HL-60 (cell line): ENCODE data around the gene PPP1R3D.
A peak's percentile ranks its signal among the peaks of the same experiment; 100 is the strongest.

Source experiments
- DNase-seq, 2 experiments: peaks; one replicate each; pipeline ENCODE4 v3.0.0-alpha.2; 2010 to 2020; ENCODE audit warnings: low read depth in 1 of 2, low spot score in 1 of 2
- H3K27ac ChIP-seq: fragments of 250-450 bp; sonication (Bioruptor Pico); replicated peaks from 2 replicates; pipeline ENCODE4 v1.5.1; 2020; ENCODE audit warnings: mild to moderate bottlenecking, moderate library complexity
- H3K27me3 ChIP-seq: fragments of 250-450 bp; sonication (Bioruptor Pico); 2 replicates; pipeline ENCODE4 v1.5.1; 2021; ENCODE audit warnings: mild to moderate bottlenecking, moderate library complexity; ENCODE audit not compliant: insufficient read depth, poor library complexity, severe bottlenecking
- H3K4me3 ChIP-seq: replicated peaks from 2 replicates; pipeline ENCODE4 v1.5.1; 2011; ENCODE audit warnings: mild to moderate bottlenecking, control low read depth, low read length; ENCODE audit not compliant: insufficient read depth
- GABPA ChIP-seq: IDR thresholded peaks from 2 replicates; pipeline ENCODE4 v1.6.1; 2012; ENCODE audit warnings: low read depth
- POLR2AphosphoS5 ChIP-seq: IDR thresholded peaks from 2 replicates; pipeline ENCODE4 v1.6.1; 2012; ENCODE audit warnings: low read depth
- REST ChIP-seq: IDR thresholded peaks from 2 replicates; pipeline ENCODE4 v1.6.1; 2012; ENCODE audit warnings: low read depth; ENCODE audit not compliant: insufficient replicate concordance
- SPI1 ChIP-seq: IDR thresholded peaks from 2 replicates; pipeline ENCODE4 v1.6.1; 2012; ENCODE audit warnings: low read depth, mild to moderate bottlenecking, borderline replicate concordance
- TF ChIP-seq, protein P1 (sequence below): IDR thresholded peaks from one replicate; pipeline ENCODE4 v1.5.1; 2011; ENCODE audit warnings: low read length, control low read depth, inconsistent platforms; ENCODE audit not compliant: insufficient read depth

PPP1R3D gene

GRCh38 chr20:59940956-59941294 is 820 bp upstream of the PPP1R3D start:
- Histone ChIP-seq H3K27ac (peak overlapping the region; percentile 95), H3K4me3 (peak overlapping the region; percentile 88), H3K27me3 (no peaks in the 10 kb centered on the region)
- no peak for TF ChIP-seq GABPA
- TF ChIP-seq REST, result peak; percentile 23
- TF ChIP-seq, protein P1, sequence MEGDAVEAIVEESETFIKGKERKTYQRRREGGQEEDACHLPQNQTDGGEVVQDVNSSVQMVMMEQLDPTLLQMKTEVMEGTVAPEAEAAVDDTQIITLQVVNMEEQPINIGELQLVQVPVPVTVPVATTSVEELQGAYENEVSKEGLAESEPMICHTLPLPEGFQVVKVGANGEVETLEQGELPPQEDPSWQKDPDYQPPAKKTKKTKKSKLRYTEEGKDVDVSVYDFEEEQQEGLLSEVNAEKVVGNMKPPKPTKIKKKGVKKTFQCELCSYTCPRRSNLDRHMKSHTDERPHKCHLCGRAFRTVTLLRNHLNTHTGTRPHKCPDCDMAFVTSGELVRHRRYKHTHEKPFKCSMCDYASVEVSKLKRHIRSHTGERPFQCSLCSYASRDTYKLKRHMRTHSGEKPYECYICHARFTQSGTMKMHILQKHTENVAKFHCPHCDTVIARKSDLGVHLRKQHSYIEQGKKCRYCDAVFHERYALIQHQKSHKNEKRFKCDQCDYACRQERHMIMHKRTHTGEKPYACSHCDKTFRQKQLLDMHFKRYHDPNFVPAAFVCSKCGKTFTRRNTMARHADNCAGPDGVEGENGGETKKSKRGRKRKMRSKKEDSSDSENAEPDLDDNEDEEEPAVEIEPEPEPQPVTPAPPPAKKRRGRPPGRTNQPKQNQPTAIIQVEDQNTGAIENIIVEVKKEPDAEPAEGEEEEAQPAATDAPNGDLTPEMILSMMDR, result no peak
- TF ChIP-seq SPI1, result no peak
- TF ChIP-seq POLR2AphosphoS5, result no peak
- DNase-seq, result no peak

DNA sequence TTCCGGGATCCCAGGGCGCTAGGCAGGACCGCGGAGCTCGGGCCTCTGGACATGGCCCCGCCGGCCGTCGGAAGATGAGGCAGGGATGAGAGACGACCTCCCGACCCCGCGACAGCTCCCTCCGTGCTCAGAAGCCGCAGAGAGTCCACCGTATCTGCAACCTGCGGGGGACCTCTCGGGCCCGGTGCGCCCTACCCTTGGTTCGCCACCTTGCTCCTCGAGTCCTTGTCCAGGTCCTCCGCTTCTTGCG is 301 bp downstream of the PPP1R3D start:
- Histone ChIP-seq H3K4me3 (peak overlapping the region; percentile 88), H3K27ac (peak overlapping the region; percentile 95), H3K27me3 (no peaks in the 10 kb centered on the region)
- no peak for DNase-seq
- TF ChIP-seq GABPA (no peak), SPI1 (no peak), POLR2AphosphoS5 (no peak), REST (no peak)
- TF ChIP-seq, protein P1, result no peak

DNA sequence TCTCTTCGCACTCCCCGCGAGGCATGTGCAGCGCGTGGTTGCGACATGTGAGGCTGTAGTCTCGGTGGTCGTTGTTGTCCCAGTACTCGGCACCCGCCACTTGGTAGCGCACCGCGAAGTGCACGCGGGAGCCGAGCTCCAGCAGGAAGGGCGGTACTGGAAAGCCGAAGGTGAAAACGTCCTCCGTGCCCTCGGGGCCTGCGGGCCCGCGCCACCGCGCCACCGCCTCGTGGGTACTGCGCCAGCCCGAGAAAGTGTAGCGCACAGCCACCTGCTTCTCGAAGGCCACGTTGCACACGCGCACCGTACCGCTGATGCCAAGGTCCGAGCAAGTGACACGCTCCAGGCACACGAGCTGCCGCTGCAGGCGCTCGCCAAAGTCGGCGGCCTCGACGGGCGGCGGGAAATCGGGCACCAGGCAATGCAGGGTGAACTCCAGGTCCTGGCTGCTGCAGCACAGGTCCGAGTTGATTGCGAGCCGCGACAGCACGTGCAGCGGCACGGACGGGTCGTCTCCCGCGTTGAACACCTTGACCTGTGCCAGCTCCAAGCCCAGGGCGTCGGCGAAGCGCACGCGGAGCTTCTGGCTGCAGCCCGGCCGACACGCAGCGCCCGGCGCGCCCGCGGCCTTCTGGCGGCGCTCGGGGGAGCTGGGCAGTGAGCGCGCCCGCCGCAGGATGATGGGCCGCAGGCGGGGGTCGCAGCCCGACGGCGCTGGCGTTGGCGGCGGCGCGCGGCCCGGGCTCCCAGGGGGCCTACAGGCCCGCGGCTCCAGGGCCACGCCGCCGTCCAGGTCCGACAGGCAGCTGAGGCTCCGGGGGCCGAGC is 840 bp downstream of the PPP1R3D start:
- TF ChIP-seq, protein P1, result no peak
- Histone ChIP-seq H3K4me3 (peak overlapping the region; percentile 88), H3K27me3 (no peaks in the 10 kb centered on the region), H3K27ac (peak overlapping the region; percentile 95)
- DNase-seq, result no peak

DNA sequence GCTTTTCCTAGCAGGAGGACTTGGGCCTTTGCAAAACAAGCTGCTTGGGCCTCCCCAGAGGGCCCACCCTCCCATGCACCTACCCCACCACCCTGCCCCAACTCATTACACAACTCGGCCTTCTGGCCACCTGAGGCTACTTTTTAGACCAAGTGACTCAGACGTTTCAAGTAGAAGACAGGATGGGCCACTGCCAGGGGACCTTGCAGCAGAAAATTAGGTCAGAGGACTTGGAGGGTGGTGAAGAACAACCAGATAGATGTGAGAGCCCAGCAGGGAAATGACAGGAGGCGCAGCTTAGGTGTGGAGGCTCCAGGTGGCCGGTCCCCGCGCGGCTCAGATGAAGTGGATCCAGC is 1.4 kb downstream of the PPP1R3D start:
- Histone ChIP-seq H3K4me3 (peak overlapping the region; percentile 88), H3K27ac (no peak overlapping the region), H3K27me3 (no peaks in the 10 kb centered on the region)
- no peak for DNase-seq
- no peak for TF ChIP-seq SPI1
- TF ChIP-seq, protein P1, result no peak
- no peak for TF ChIP-seq POLR2AphosphoS5
- no peak for TF ChIP-seq GABPA
- no peak for TF ChIP-seq REST
